ENCODE results near the gene GARIN5B.

GARIN5B gene

GRCh38 chr19:55308281-55308680 lies 54.8 kb downstream of the GARIN5B start:
- Histone ChIP-seq H3K27ac (ENCODE audit: low read length) (no peak overlapping the region), H3K4me3 (ENCODE audit: low read depth in 1 of 2, low read length in 2 of 2) (no peak overlapping the region), H3K27me3 (ENCODE audit: low read depth, low read length) (no peaks in the 10 kb centered on the region), H3K9me3 (ENCODE audit: control insufficient read depth in 1 of 2, low read length in 2 of 2) (no peaks in the 10 kb centered on the region), H3K4me1 (ENCODE audit: control insufficient read depth in 1 of 2, insufficient read depth in 2 of 2, low read length in 2 of 2) (no peaks in the 10 kb centered on the region), H3K36me3 (ENCODE audit: control insufficient read depth in 1 of 2, insufficient read depth in 2 of 2, low read length in 2 of 2) (peaks cover 2 to 50% of the 10 kb centered on the region in 2 donors)

GRCh38 chr19:55306712-55307111 lies 56.3 kb downstream of the GARIN5B start:
- H3K27ac ChIP-seq (ENCODE audit: low read length), result no peak overlapping the region
- H3K4me3 ChIP-seq (ENCODE audit: low read depth in 1 of 2, low read length in 2 of 2), result no peak overlapping the region
- peaks cover 6 to 58% of the 10 kb centered on the region in 2 donors for H3K36me3 ChIP-seq (ENCODE audit: control insufficient read depth in 1 of 2, insufficient read depth in 2 of 2, low read length in 2 of 2)
- H3K9me3 ChIP-seq (ENCODE audit: control insufficient read depth in 1 of 2, low read length in 2 of 2), result no peaks in the 10 kb centered on the region
- H3K27me3 ChIP-seq (ENCODE audit: low read depth, low read length), result no peaks in the 10 kb centered on the region
- peaks cover 0 to 4% of the 10 kb centered on the region in 2 donors for H3K4me1 ChIP-seq (ENCODE audit: control insufficient read depth in 1 of 2, insufficient read depth in 2 of 2, low read length in 2 of 2)

- peaks cover 6 to 58% of the 10 kb centered on the region in 2 donors for H3K36me3 ChIP-seq (ENCODE audit: control insufficient read depth in 1 of 2, insufficient read depth in 2 of 2, low read length in 2 of 2)
- H3K27ac ChIP-seq (ENCODE audit: low read length), result no peak overlapping the region
- peaks cover 0 to 10% of the 10 kb centered on the region in 2 donors for H3K4me1 ChIP-seq (ENCODE audit: control insufficient read depth in 1 of 2, insufficient read depth in 2 of 2, low read length in 2 of 2)
- H3K4me3 ChIP-seq (ENCODE audit: low read depth in 1 of 2, low read length in 2 of 2), result no peak overlapping the region
- H3K9me3 ChIP-seq (ENCODE audit: control insufficient read depth in 1 of 2, low read length in 2 of 2), result no peaks in the 10 kb centered on the region
- H3K27me3 ChIP-seq (ENCODE audit: low read depth, low read length), result no peaks in the 10 kb centered on the region
Observed at GRCh38 chr19:55305983-55306562, 57.0 kb downstream of the GARIN5B start.

GRCh38 chr19:55305491-55305890 lies 57.6 kb downstream of the GARIN5B start:
- Histone ChIP-seq H3K27me3 (ENCODE audit: low read depth, low read length) (no peaks in the 10 kb centered on the region), H3K36me3 (ENCODE audit: control insufficient read depth in 1 of 2, insufficient read depth in 2 of 2, low read length in 2 of 2) (peaks cover 6 to 58% of the 10 kb centered on the region in 2 donors), H3K4me3 (ENCODE audit: low read depth in 1 of 2, low read length in 2 of 2) (no peak overlapping the region), H3K9me3 (ENCODE audit: control insufficient read depth in 1 of 2, low read length in 2 of 2) (no peaks in the 10 kb centered on the region), H3K27ac (ENCODE audit: low read length) (no peak overlapping the region), H3K4me1 (ENCODE audit: control insufficient read depth in 1 of 2, insufficient read depth in 2 of 2, low read length in 2 of 2) (peaks cover 0 to 10% of the 10 kb centered on the region in 2 donors)

GRCh38 chr19:55304980-55305379 lies 58.1 kb downstream of the GARIN5B start:
- Histone ChIP-seq H3K4me3 (ENCODE audit: low read depth in 1 of 2, low read length in 2 of 2) (no peak overlapping the region), H3K36me3 (ENCODE audit: control insufficient read depth in 1 of 2, insufficient read depth in 2 of 2, low read length in 2 of 2) (peaks cover 6 to 55% of the 10 kb centered on the region in 2 donors), H3K27ac (ENCODE audit: low read length) (no peak overlapping the region), H3K4me1 (ENCODE audit: control insufficient read depth in 1 of 2, insufficient read depth in 2 of 2, low read length in 2 of 2) (peaks cover 0 to 10% of the 10 kb centered on the region in 2 donors), H3K9me3 (ENCODE audit: control insufficient read depth in 1 of 2, low read length in 2 of 2) (no peaks in the 10 kb centered on the region), H3K27me3 (ENCODE audit: low read depth, low read length) (no peaks in the 10 kb centered on the region)
